SU-DHL-6 (cell line): ENCODE results near the gene TENT5A.

Source experiments
- H2AFZ ChIP-seq: fragments of 200-600 bp; sonication (generic); 2 replicates; pipeline ENCODE4 v1.6.1; 2014; ENCODE audit warnings: low read depth, mild to moderate bottlenecking, moderate library complexity, mixed read lengths, antibody characterized with exemption, low read length; ENCODE audit not compliant: severe bottlenecking
- H3F3A ChIP-seq: fragments of 200-600 bp; shearing (Covaris generic); 2 replicates; pipeline ENCODE4 v1.6.0; 2016; ENCODE audit warnings: antibody characterized with exemption, mild to moderate bottlenecking; ENCODE audit not compliant: insufficient read depth
- H3K27ac ChIP-seq: fragments of 200-600 bp; sonication (generic); 2 replicates; pipeline ENCODE4 v1.5.1; 2016; ENCODE audit warnings: low read depth, mild to moderate bottlenecking, low read length, moderate library complexity, mixed read lengths
- H3K27me3 ChIP-seq: fragments of 200-600 bp; sonication (generic), shearing (Covaris generic); 2 replicates; pipeline ENCODE4 v1.6.0; 2014; ENCODE audit warnings: mild to moderate bottlenecking, low read length
- H3K36me3 ChIP-seq: fragments of 200-600 bp; sonication (generic); 2 replicates; pipeline ENCODE4 v1.6.1; 2014; ENCODE audit warnings: mild to moderate bottlenecking, low read length, mixed read lengths
- H3K4me2 ChIP-seq: fragments of 300-600, 200-600 bp; shearing (Covaris generic), sonication (generic); 2 replicates; pipeline ENCODE4 v1.6.0; 2014; ENCODE audit warnings: low read length, low read depth, mild to moderate bottlenecking; ENCODE audit not compliant: poor library complexity, severe bottlenecking
- H3K4me3 ChIP-seq: fragments of 200-600 bp; sonication (generic); 2 replicates; pipeline ENCODE4 v1.5.1; 2014; ENCODE audit warnings: antibody characterized with exemption, low read length, mild to moderate bottlenecking, mixed read lengths; ENCODE audit not compliant: insufficient read depth, poor library complexity, severe bottlenecking
- H3K79me2 ChIP-seq: fragments of 200-600 bp; sonication (generic); 2 replicates; pipeline ENCODE4 v1.6.1; 2014; ENCODE audit warnings: mild to moderate bottlenecking, low read length, moderate library complexity; ENCODE audit not compliant: insufficient read depth
- H3K9ac ChIP-seq: fragments of 200-600 bp; sonication (generic); 2 replicates; pipeline ENCODE4 v1.7.0; 2014; ENCODE audit warnings: mild to moderate bottlenecking, low read length
- H3K9me2 ChIP-seq: fragments of 200-600 bp; sonication (generic); replicated peaks from 2 replicates; pipeline ENCODE4 v1.6.1; 2014; ENCODE audit warnings: low read length; ENCODE audit not compliant: insufficient read depth
- H3K9me3 ChIP-seq: fragments of 200-600 bp; sonication (generic); 2 replicates; pipeline ENCODE4 v1.6.1; 2014; ENCODE audit warnings: low read length, mixed read lengths; ENCODE audit not compliant: insufficient read depth
- H4K20me1 ChIP-seq: fragments of 200-600 bp; sonication (generic); 2 replicates; pipeline ENCODE4 v1.6.1; 2014; ENCODE audit warnings: low read depth, mild to moderate bottlenecking, antibody characterized with exemption, low read length, moderate library complexity, mixed read lengths
- CTCF ChIP-seq: fragments of 200-600 bp; sonication (generic); IDR thresholded peaks from one replicate; pipeline ENCODE4 v1.5.1; 2017; ENCODE audit warnings: antibody characterized with exemption, mild to moderate bottlenecking, low read length, moderate library complexity; ENCODE audit not compliant: insufficient read depth, poor library complexity, severe bottlenecking
- EZH2phosphoT487 ChIP-seq: fragments of 200-600 bp; sonication (generic), shearing (Covaris generic); conservative IDR thresholded peaks from 2 replicates; pipeline ENCODE4 v1.6.1; 2018; ENCODE audit warnings: mild to moderate bottlenecking, antibody characterized with exemption, low read length, moderate library complexity, mixed read lengths

The TENT5A gene

GRCh38 chr6:81697559-81697958 is 54.9 kb downstream of the TENT5A start:
- Histone ChIP-seq H3K9me2 (no peaks in the 10 kb centered on the region), H3K4me3 (no peak overlapping the region), H3K9me3 (no peaks in the 10 kb centered on the region), H3F3A (no peaks in the 10 kb centered on the region), H3K27ac (no peak overlapping the region), H3K27me3 (no peaks in the 10 kb centered on the region), H2AFZ (no peak overlapping the region), H3K79me2 (no peaks in the 10 kb centered on the region), H3K4me2 (no peak overlapping the region), H4K20me1 (no peaks in the 10 kb centered on the region), H3K36me3 (no peaks in the 10 kb centered on the region), H3K9ac (no peak overlapping the region)
- TF ChIP-seq EZH2phosphoT487 (no peak), CTCF (no peak)

GRCh38 chr6:81696524-81696923 is 56.0 kb downstream of the TENT5A start:
- no peak overlapping the region for H3K9ac ChIP-seq
- H3K9me3 ChIP-seq = no peaks in the 10 kb centered on the region
- TF ChIP-seq EZH2phosphoT487 (no peak), CTCF (no peak)
- H3K27me3 ChIP-seq = no peaks in the 10 kb centered on the region
- no peaks in the 10 kb centered on the region for H3K9me2 ChIP-seq
- H3F3A ChIP-seq = no peaks in the 10 kb centered on the region
- H3K4me2 ChIP-seq = no peak overlapping the region
- no peak overlapping the region for H2AFZ ChIP-seq
- H3K36me3 ChIP-seq = no peaks in the 10 kb centered on the region
- H3K79me2 ChIP-seq = no peaks in the 10 kb centered on the region
- no peak overlapping the region for H3K27ac ChIP-seq
- no peak overlapping the region for H3K4me3 ChIP-seq
- no peaks in the 10 kb centered on the region for H4K20me1 ChIP-seq
